GM23338 (cell line): ENCODE results near the gene ABAT. TPM values are rescaled to one million over a fixed set of nuclear protein-coding genes. Genes with fewer than 3 reads are reported as not detected.

Source experiments
- ATAC-seq: fragments of 200-7000 bp; cut with Tn5 transposase; 3 replicates; pipeline ENCODE4 v1.9.1; 2020
- DNase-seq: peaks from one replicate; pipeline ENCODE4 v3.0.0-alpha.2; 2015; ENCODE audit warnings: low spot score
- H2AFZ ChIP-seq: fragments of 200-600 bp; sonication (generic); 2 replicates; pipeline ENCODE4 v1.8.0; 2016; ENCODE audit warnings: antibody characterized with exemption, mild to moderate bottlenecking, moderate library complexity
- H3F3A ChIP-seq: fragments of 200-600 bp; sonication (generic); replicated peaks from 2 replicates; pipeline ENCODE4 v1.8.0; 2017; ENCODE audit warnings: antibody characterized with exemption, mixed run types, low read depth
- H3K27ac ChIP-seq: fragments of 200-600 bp; sonication (generic); 2 replicates; pipeline ENCODE4 v1.6.1; 2016; ENCODE audit warnings: low read depth
- H3K27me3 ChIP-seq: fragments of 200-600 bp; sonication (generic); 2 replicates; pipeline ENCODE4 v1.8.0; 2016; ENCODE audit warnings: mild to moderate bottlenecking, mixed run types, moderate library complexity; ENCODE audit not compliant: insufficient read depth
- H3K36me3 ChIP-seq: fragments of 200-600 bp; sonication (generic); 2 replicates; pipeline ENCODE4 v1.8.0; 2016; ENCODE audit warnings: mild to moderate bottlenecking; ENCODE audit not compliant: insufficient read depth
- H3K4me1 ChIP-seq: fragments of 200-600 bp; sonication (generic); 2 replicates; pipeline ENCODE4 v1.8.0; 2016; ENCODE audit warnings: mild to moderate bottlenecking, moderate library complexity; ENCODE audit not compliant: insufficient read depth
- H3K4me2 ChIP-seq: fragments of 200-600 bp; sonication (generic); 2 replicates; pipeline ENCODE4 v1.7.1; 2017; ENCODE audit warnings: mixed run types
- H3K4me3 ChIP-seq: fragments of 200-600 bp; sonication (generic); 2 replicates; pipeline ENCODE4 v1.6.1; 2016; ENCODE audit warnings: mixed run types
- H3K79me2 ChIP-seq: fragments of 200-600 bp; sonication (generic); replicated peaks from 2 replicates; pipeline ENCODE4 v1.8.0; 2017; ENCODE audit warnings: mild to moderate bottlenecking; ENCODE audit not compliant: insufficient read depth
- H3K9me2 ChIP-seq: fragments of 200-600 bp; sonication (generic); 2 replicates; pipeline ENCODE4 v1.8.0; 2017; ENCODE audit not compliant: insufficient read depth
- H4K20me1 ChIP-seq: fragments of 200-600 bp; sonication (generic); replicated peaks from 2 replicates; pipeline ENCODE4 v1.8.0; 2017; ENCODE audit warnings: mild to moderate bottlenecking; ENCODE audit not compliant: insufficient read depth
- H3K27ac Mint-ChIP-seq: 2 replicates; pipeline ENCODE4 v1.8.0; 2020; ENCODE audit warnings: inconsistent platforms, mild to moderate bottlenecking, moderate library complexity, mixed read lengths
- H3K27me3 Mint-ChIP-seq: 3 replicates; pipeline ENCODE4 v1.8.0; 2022; ENCODE audit warnings: low read depth, mild to moderate bottlenecking, moderate library complexity, mixed read lengths, inconsistent platforms; ENCODE audit not compliant: insufficient read depth, poor library complexity
- H3K36me3 Mint-ChIP-seq: 3 replicates; pipeline ENCODE4 v1.8.0; 2021; ENCODE audit warnings: low read depth, mild to moderate bottlenecking, inconsistent platforms, moderate library complexity, mixed read lengths
- H3K4me1 Mint-ChIP-seq: 3 replicates; pipeline ENCODE4 v1.8.0; 2020; ENCODE audit warnings: mild to moderate bottlenecking, inconsistent platforms, mixed read lengths
- H3K4me3 Mint-ChIP-seq: 3 replicates; pipeline ENCODE4 v1.8.0; 2021; ENCODE audit warnings: moderate library complexity, mild to moderate bottlenecking, inconsistent platforms, mixed read lengths
- H3K9me3 Mint-ChIP-seq: 3 replicates; pipeline ENCODE4 v1.8.0; 2020; ENCODE audit warnings: moderate library complexity, mild to moderate bottlenecking, inconsistent platforms, mixed read lengths
- CREB1 ChIP-seq: fragments of 250-450 bp; sonication (Bioruptor Pico); IDR thresholded peaks from 2 replicates; pipeline ENCODE4 v1.5.0; 2020; ENCODE audit warnings: low read depth, mild to moderate bottlenecking, moderate library complexity
- CTCF ChIP-seq, 2 experiments: fragments of 200-600 bp in 1 of 2; sonication (generic) in 1 of 2; conservative IDR thresholded peaks; 2 replicates each; pipeline versions ENCODE4 v1.5.1 to v1.6.1; 2016 to 2017; ENCODE audit warnings: antibody characterized with exemption in 2 of 2, low read depth in 2 of 2, mild to moderate bottlenecking in 2 of 2, moderate library complexity in 1 of 2
- ETS1 ChIP-seq: IDR thresholded peaks from 2 replicates; pipeline ENCODE4 v1.6.1; 2016; ENCODE audit warnings: antibody characterized with exemption
- EZH2 ChIP-seq: fragments of 200-600 bp; sonication (generic); IDR thresholded peaks from one replicate; pipeline ENCODE4 v1.8.0; 2017; ENCODE audit warnings: antibody characterized with exemption, mild to moderate bottlenecking, low read depth; ENCODE audit not compliant: unreplicated experiment
- EZH2phosphoT487 ChIP-seq: fragments of 200-600 bp; sonication (generic); IDR thresholded peaks from one replicate; pipeline ENCODE4 v1.8.1; 2018; ENCODE audit warnings: antibody characterized with exemption; ENCODE audit not compliant: unreplicated experiment
- JUNB ChIP-seq: IDR thresholded peaks from one replicate; pipeline ENCODE4 v1.6.1; 2016; ENCODE audit warnings: antibody characterized with exemption; ENCODE audit not compliant: unreplicated experiment
- NANOG ChIP-seq: IDR thresholded peaks from 2 replicates; pipeline ENCODE4 v1.6.1; 2016; ENCODE audit warnings: antibody characterized with exemption, borderline replicate concordance
- POLR2AphosphoS5 ChIP-seq: IDR thresholded peaks from 2 replicates; pipeline ENCODE4 v1.6.1; 2016; ENCODE audit warnings: antibody characterized with exemption, low read depth
- REST ChIP-seq: IDR thresholded peaks from one replicate; pipeline ENCODE4 v1.6.1; 2018; ENCODE audit warnings: antibody characterized with exemption; ENCODE audit not compliant: unreplicated experiment
- STAT1 ChIP-seq: IDR thresholded peaks from one replicate; pipeline ENCODE4 v1.6.1; 2016; ENCODE audit warnings: antibody characterized with exemption; ENCODE audit not compliant: unreplicated experiment
- ZNF114 ChIP-seq: fragments of 250-450 bp; sonication (Bioruptor Pico); IDR thresholded peaks from 2 replicates; pipeline ENCODE4 v1.5.0; 2020; ENCODE audit warnings: mild to moderate bottlenecking, moderate library complexity
- ZNF331 ChIP-seq: fragments of 250-450 bp; sonication (Bioruptor Pico); IDR thresholded peaks from 2 replicates; pipeline ENCODE4 v1.5.0; 2020; ENCODE audit warnings: low read depth, mild to moderate bottlenecking, moderate library complexity
- ZNF462 ChIP-seq: fragments of 250-450 bp; sonication (Bioruptor Pico); IDR thresholded peaks from 2 replicates; pipeline ENCODE4 v1.5.0; 2020; ENCODE audit warnings: mild to moderate bottlenecking, moderate library complexity
- polyA plus RNA-seq: library from polyadenylated mRNA; unstranded; fragments of >200 nt; fragmentation: Nextera tagmentation; extraction: Ambion mirVana; gene quantifications from 2 replicates; pipeline ENCODE4 v1.2.1, GENCODE V29; 2016
- total RNA-seq: library from RNA; depleted of rRNA; stranded (reverse); fragments of >200 nt; shearing (Covaris generic); gene quantifications from 2 replicates; pipeline ENCODE4 v1.2.3, GENCODE V29; 2014

The ABAT gene
- total and polyA plus RNA-seq, 2 experiments from 2014 or later = 4.4 to 8.8 TPM

GRCh38 chr16:8763083-8763482 is 88.7 kb downstream of the ABAT start:
- Histone ChIP-seq H3F3A (peaks cover 8% of the 10 kb centered on the region; the same call in 1 of the 2 replicates), H3K9me2 (no peaks in the 10 kb centered on the region), H3K4me2 (no peak overlapping the region), H3K36me3 (no peaks in the 10 kb centered on the region), H3K27me3 (no peaks in the 10 kb centered on the region), H3K4me3 (no peak overlapping the region), H3K27ac (no peak overlapping the region), H3K79me2 (no peaks in the 10 kb centered on the region), H2AFZ (no peak overlapping the region), H3K4me1 (peaks cover 17% of the 10 kb centered on the region), H4K20me1 (no peaks in the 10 kb centered on the region)
- Mint-ChIP-seq H3K4me1 (peaks cover 16% of the 10 kb centered on the region), H3K36me3 (no peaks in the 10 kb centered on the region), H3K4me3 (no peak overlapping the region), H3K27ac (no peak overlapping the region), H3K27me3 (peaks cover 10% of the 10 kb centered on the region), H3K9me3 (no peaks in the 10 kb centered on the region)
- ATAC-seq (no peak), DNase-seq (no peak)
- TF ChIP-seq EZH2phosphoT487 = no peak
- no peak for TF ChIP-seq REST
- no peak for TF ChIP-seq STAT1
- no peak for TF ChIP-seq ZNF462 (CRISPR knock-in tag)
- TF ChIP-seq ZNF331 (CRISPR knock-in tag) = no peak
- no peak for TF ChIP-seq JUNB
- no peak for TF ChIP-seq ZNF114 (CRISPR knock-in tag)
- TF ChIP-seq POLR2AphosphoS5 = no peak
- TF ChIP-seq ETS1 = no peak
- no peak for TF ChIP-seq EZH2
- no peak for TF ChIP-seq CTCF (conservative IDR thresholded peaks at IDR 0.05; ENCODE audit: low read depth in 2 of 2)
- TF ChIP-seq NANOG = no peak
- no peak for TF ChIP-seq CREB1 (CRISPR knock-in tag)
